Measurements from ENCODE around the gene IL1A. TPM values are rescaled to one million over a fixed set of nuclear protein-coding genes. Genes with fewer than 3 reads are reported as not detected.
A peak's percentile ranks its signal among the peaks of the same experiment; 100 is the strongest.

Gene IL1A
- total RNA-seq, 6 donors from 2014 or later, result 2.5 to 4.7 (median 3.0) TPM; not detected in 3

DNA sequence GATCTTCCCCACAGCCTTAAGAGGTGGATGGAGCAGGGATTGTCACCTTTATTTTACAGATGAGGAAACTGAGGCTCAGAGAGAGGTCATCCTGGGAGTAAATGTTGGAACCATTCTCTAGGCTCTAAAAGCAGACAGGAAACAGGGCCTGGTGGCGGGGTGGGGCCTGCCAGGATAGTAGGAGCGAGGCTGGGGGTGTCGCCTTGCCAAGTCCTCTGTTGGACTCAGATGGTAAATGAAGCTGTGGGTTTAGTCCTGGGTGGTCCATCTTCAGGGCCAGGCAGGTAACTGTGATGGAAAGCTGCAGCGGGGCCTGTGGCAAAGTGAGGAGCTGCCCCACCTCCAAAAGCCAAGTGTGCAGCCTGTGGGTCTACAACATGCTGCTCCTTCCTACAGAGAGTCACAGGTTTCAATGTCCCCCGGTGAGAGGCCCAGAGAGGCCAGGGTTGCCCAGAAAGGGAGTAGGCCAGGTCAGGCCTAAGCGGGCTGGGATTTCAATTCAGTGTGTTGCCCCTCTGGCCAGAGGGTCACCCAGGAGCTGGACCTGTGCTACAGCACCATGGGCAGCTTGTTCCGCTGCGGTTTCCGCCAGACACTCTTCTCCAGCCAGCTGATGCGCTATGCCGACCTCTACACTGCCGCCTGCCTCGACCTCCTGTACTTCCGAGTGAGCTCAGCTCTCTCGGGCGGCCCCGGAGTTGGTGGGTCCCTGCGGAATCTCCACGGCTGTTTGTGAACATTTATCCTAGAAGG is 56.8 kb downstream of the IL1A start:
- peaks cover 7 to 20% (median 14%) of the 10 kb centered on the region in 4 donors for H3K4me1 ChIP-seq
- no peaks in the 10 kb centered on the region for H3K27me3 ChIP-seq
- H3K27ac ChIP-seq, result no peak overlapping the region
- ATAC-seq (ENCODE audit: low FRiP score in 2 of 2) (no peak), DNase-seq (peak in 1 of 2 donors; percentile 52)
- WGBS, 2 donors, result 90 to 92% methylated on average over 15 to 19 of the region's 19 CpGs
- H3K4me3 ChIP-seq, result no peak overlapping the region
- H3K36me3 ChIP-seq, result no peaks in the 10 kb centered on the region
- TF ChIP-seq, protein P1, sequence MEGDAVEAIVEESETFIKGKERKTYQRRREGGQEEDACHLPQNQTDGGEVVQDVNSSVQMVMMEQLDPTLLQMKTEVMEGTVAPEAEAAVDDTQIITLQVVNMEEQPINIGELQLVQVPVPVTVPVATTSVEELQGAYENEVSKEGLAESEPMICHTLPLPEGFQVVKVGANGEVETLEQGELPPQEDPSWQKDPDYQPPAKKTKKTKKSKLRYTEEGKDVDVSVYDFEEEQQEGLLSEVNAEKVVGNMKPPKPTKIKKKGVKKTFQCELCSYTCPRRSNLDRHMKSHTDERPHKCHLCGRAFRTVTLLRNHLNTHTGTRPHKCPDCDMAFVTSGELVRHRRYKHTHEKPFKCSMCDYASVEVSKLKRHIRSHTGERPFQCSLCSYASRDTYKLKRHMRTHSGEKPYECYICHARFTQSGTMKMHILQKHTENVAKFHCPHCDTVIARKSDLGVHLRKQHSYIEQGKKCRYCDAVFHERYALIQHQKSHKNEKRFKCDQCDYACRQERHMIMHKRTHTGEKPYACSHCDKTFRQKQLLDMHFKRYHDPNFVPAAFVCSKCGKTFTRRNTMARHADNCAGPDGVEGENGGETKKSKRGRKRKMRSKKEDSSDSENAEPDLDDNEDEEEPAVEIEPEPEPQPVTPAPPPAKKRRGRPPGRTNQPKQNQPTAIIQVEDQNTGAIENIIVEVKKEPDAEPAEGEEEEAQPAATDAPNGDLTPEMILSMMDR (IDR thresholded peaks at IDR 0.05), result no peak
- no peak for TF ChIP-seq EP300 (IDR thresholded peaks at IDR 0.05)
- no peak for TF ChIP-seq POLR2A (IDR thresholded peaks at IDR 0.05)
- no peak for TF ChIP-seq POLR2AphosphoS5 (IDR thresholded peaks at IDR 0.05)
- no peaks in the 10 kb centered on the region for H3K9me3 ChIP-seq

- no peaks in the 10 kb centered on the region for H3K9me3 ChIP-seq
- no peaks in the 10 kb centered on the region for H3K36me3 ChIP-seq
- whole genome bisulfite sequencing, 2 donors, result 34 to 100% methylated on average over 1 to 19 of the region's 19 CpGs
- H3K27ac ChIP-seq, result no peak overlapping the region
- no peaks in the 10 kb centered on the region for H3K27me3 ChIP-seq
- TF ChIP-seq EP300 (IDR thresholded peaks at IDR 0.05), result no peak
- TF ChIP-seq, protein P1 (IDR thresholded peaks at IDR 0.05), result peak; percentile 90 to 99 (median 97)
- peak; percentile 92 to 94 for ATAC-seq (ENCODE audit: low FRiP score in 2 of 2)
- peak; percentile 91 to 96 for DNase-seq
- H3K4me1 ChIP-seq, result peaks cover 7 to 20% (median 14%) of the 10 kb centered on the region in 4 donors
- no peak overlapping the region for H3K4me3 ChIP-seq
Measured at GRCh38 chr2:112726487-112727190, 57.7 kb downstream of the IL1A start.

DNA sequence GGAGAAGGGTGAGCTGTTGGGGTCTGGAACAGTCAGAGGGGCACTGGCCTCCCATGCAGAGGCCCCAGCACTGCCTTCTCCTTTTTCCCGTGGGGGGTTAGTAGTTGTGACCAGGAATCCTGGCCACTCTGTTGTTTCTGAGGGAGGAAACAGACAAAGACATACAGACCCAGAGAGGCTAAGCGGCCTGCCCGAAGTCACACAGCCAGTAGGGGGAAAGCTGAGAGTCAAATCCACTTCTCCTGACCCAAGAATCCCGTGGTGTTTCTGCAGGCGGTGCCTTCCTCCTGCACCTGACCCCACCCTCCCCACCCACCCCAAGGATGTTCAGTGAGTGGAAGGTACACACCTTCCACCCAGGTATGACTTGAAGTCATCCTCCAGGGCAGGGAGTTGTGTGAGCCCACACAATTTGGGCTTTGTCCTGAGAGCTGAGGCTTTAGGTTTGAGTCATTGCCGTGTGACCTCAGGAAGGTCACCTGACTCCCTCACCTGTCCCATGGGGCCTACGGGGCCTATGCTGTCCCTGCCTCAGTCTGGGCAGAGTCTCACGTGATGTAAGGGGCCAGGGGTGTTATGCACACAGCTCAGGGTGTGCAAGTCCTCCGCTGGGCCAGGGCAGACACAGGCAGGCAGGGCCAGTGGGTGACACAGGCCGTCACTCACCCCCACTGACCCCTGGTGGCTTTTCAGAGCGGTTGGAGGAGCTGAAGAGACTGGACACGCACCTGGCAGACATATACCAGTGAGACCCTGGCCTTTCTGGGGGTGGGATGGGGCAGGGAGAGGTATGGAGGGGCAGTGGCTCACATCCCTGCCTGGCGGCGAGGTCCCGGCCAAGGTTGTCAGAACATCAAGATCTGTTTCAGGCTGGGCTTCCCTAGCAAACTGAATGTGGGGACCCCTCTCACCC is 58.5 kb downstream of the IL1A start:
- H3K4me1 ChIP-seq, result peaks cover 7 to 20% (median 14%) of the 10 kb centered on the region in 4 donors
- ATAC-seq (ENCODE audit: low FRiP score in 2 of 2), result no peak

More for the DNA sequence above, 58.5 kb downstream of the IL1A start:
- Histone ChIP-seq H3K9me3 (no peaks in the 10 kb centered on the region), H3K27ac (no peak overlapping the region), H3K36me3 (no peaks in the 10 kb centered on the region), H3K27me3 (no peaks in the 10 kb centered on the region), H3K4me3 (no peak overlapping the region)
- TF ChIP-seq, protein P1 (IDR thresholded peaks at IDR 0.05), result no peak
- TF ChIP-seq EP300 (IDR thresholded peaks at IDR 0.05), result no peak
- no peak for TF ChIP-seq POLR2A (IDR thresholded peaks at IDR 0.05)
- TF ChIP-seq POLR2AphosphoS5 (IDR thresholded peaks at IDR 0.05), result no peak
- peak in 1 of 2 donors; percentile 72 for DNase-seq
- 89 to 92% methylated on average over 9 to 15 of the region's 15 CpGs for WGBS, 2 donors

Measured in upper lobe of left lung (tissue), 6 donors.